Measurements from ENCODE around the gene ATP6AP1. TPM values are rescaled to one million over a fixed set of nuclear protein-coding genes. Genes with fewer than 3 reads are reported as not detected.
A peak's percentile ranks its signal among the peaks of the same experiment; 100 is the strongest.
"Not testable (repeated sequence)": the region's sequence is repeated elsewhere in the genome, so short reads cannot be mapped to it uniquely, and the experiment has no call there.

The ATP6AP1 gene, protein sequence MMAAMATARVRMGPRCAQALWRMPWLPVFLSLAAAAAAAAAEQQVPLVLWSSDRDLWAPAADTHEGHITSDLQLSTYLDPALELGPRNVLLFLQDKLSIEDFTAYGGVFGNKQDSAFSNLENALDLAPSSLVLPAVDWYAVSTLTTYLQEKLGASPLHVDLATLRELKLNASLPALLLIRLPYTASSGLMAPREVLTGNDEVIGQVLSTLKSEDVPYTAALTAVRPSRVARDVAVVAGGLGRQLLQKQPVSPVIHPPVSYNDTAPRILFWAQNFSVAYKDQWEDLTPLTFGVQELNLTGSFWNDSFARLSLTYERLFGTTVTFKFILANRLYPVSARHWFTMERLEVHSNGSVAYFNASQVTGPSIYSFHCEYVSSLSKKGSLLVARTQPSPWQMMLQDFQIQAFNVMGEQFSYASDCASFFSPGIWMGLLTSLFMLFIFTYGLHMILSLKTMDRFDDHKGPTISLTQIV
- 100 to 1,000 TPM in 1 of 2 donors, 10 to 100 TPM in 1; 46.7 to 106 TPM for total RNA-seq

- ATAC-seq (peak; percentile 98 to 99), DNase-seq (ENCODE audit: low spot score) (peak; percentile 91)
- Mint-ChIP-seq H3K4me3 (peak within 1 kb of the TSS; percentile 84), H3K27me3 (no peaks in the 10 kb centered on the region), H3K27ac (peak within 1 kb of the TSS; percentile 62 to 84), H3K36me3 (no peaks in the 10 kb centered on the region), H3K9me3 (no peaks in the 10 kb centered on the region), H3K4me1 (ENCODE audit: low read depth in 2 of 2) (peaks cover 23 to 30% of the 10 kb centered on the region in 2 donors)
Measured at GRCh38 chrX:154428176-154429171, at the start of gene ATP6AP1. TSS of gene ATP6AP1 (plus strand) at chrX:154428677. CDS start at chrX:154428693, 16 bp downstream.

DNA sequence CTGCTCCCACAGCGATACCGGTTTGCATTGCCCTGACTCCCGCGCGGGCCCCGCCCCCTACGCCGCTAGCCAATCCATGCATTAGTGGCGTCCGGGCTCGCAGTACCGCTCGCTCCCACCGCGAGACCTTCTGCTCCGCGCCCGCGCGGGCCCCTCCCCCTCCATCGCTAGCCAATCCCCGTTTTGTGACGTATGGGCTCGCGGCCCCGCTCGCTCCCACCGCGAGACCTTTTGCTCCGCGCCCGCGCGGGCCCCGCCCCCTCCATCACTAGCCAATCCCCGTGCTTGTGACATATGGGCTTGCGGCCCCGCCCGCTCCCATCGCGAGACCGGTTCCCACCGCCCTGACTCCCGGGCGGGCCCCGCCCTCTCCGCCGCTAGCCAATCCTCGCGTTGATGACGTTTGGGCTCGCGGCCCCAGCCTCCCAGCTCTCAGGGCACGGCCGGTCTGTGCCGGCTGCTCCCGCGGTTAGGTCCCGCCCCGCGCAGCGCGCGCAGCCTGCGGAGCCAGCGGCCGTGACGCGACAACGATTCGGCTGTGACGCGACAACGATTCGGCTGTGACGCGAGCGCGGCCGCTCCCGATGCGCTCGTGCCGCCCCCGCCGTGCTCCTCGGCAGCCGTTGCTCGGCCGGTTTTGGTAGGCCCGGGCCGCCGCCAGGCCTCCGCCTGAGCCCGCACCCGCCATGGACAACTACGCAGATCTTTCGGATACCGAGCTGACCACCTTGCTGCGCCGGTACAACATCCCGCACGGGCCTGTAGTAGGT, 49.5 kb upstream of the ATP6AP1 start, which contains the start of gene EMD:
Gene EMD (plus strand): TSS at position 497 of the 770 bp plus-strand sequence. CDS start 190 bp downstream, at position 687.
- ATAC-seq (peak; percentile 91 to 92), DNase-seq (ENCODE audit: low spot score) (peak; percentile 98)
- Mint-ChIP-seq H3K27me3 (no peaks in the 10 kb centered on the region), H3K4me3 (peak within 1 kb of the TSS; percentile 83), H3K4me1 (ENCODE audit: low read depth in 2 of 2) (peaks cover 5 to 23% of the 10 kb centered on the region in 2 donors), H3K27ac (peak within 1 kb of the TSS; percentile 79 to 86), H3K9me3 (no peaks in the 10 kb centered on the region), H3K36me3 (no peaks in the 10 kb centered on the region)

DNA sequence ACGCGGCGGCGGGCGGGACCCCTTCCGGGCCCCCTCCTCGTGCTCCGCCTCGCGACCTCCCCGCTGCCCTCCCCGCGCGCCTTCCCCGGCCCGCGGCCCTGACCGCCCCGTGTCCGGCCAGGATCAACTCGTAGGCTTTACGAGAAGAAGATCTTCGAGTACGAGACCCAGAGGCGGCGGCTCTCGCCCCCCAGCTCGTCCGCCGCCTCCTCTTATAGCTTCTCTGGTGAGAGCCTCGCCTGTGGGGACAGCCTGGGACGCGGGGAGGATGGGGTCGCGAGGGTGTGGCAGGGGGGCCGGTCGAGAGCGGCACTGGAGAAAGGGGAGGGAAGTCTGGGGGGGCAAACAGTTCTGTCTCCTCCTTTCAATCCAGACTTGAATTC, 48.9 kb upstream of the ATP6AP1 start:
- Mint-ChIP-seq H3K27ac (peak overlapping the region; percentile 79 to 86), H3K4me3 (peak overlapping the region; percentile 83), H3K4me1 (ENCODE audit: low read depth in 2 of 2) (peaks cover 5 to 27% of the 10 kb centered on the region in 2 donors)

GRCh38 chrX:154380153-154380552, 48.3 kb upstream of the ATP6AP1 start:
- Mint-ChIP-seq H3K27me3 (no peaks in the 10 kb centered on the region), H3K4me1 (ENCODE audit: low read depth in 2 of 2) (peaks cover 5 to 26% of the 10 kb centered on the region in 2 donors), H3K36me3 (no peaks in the 10 kb centered on the region), H3K27ac (peak overlapping the region; percentile 79 to 86), H3K4me3 (peak overlapping the region; percentile 83), H3K9me3 (no peaks in the 10 kb centered on the region)
- ATAC-seq: no peak
- no peak for DNase-seq (ENCODE audit: low spot score)

More for the DNA sequence above, 48.9 kb upstream of the ATP6AP1 start:
- Mint-ChIP-seq H3K27me3 (no peaks in the 10 kb centered on the region), H3K36me3 (no peaks in the 10 kb centered on the region), H3K9me3 (no peaks in the 10 kb centered on the region)
- no peak for DNase-seq (ENCODE audit: low spot score)
- no peak for ATAC-seq

DNA sequence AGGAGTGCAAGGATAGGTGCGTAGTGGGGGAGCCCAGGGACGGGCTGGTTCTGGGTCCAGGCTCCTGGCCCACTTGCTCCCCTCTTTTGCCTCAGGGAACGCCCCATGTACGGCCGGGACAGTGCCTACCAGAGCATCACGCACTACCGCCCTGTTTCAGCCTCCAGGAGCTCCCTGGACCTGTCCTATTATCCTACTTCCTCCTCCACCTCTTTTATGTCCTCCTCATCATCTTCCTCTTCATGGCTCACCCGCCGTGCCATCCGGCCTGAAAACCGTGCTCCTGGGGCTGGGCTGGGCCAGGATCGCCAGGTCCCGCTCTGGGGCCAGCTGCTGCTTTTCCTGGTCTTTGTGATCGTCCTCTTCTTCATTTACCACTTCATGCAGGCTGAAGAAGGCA, 47.7 kb upstream of the ATP6AP1 start:
- H3K27me3 Mint-ChIP-seq: no peaks in the 10 kb centered on the region
- peaks cover 5 to 26% of the 10 kb centered on the region in 2 donors for H3K4me1 Mint-ChIP-seq (ENCODE audit: low read depth in 2 of 2)
- no peaks in the 10 kb centered on the region for H3K36me3 Mint-ChIP-seq
- H3K9me3 Mint-ChIP-seq: no peaks in the 10 kb centered on the region
- DNase-seq (ENCODE audit: low spot score) (no peak), ATAC-seq (no peak)
- H3K4me3 Mint-ChIP-seq: peak overlapping the region; percentile 83
- peak overlapping the region; percentile 79 to 86 for H3K27ac Mint-ChIP-seq

DNA sequence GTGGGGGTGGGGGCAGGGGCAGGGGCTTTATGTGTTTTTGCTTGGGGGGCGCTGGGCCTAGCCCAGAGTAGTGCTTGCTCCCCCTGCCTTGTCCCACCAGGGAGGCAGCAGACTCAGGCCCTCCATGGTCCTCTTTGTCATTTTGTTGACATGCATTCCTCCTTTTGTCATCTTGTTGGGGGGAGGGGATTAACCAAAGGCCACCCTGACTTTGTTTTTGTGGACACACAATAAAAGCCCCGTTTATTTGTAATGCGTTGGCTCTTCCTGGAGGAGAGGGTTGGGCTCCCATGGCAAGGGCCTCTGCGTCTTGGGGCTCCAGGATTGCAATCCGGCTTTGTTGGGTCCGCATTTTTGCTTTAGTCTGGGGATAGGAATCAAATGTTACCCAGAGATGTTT, 47.2 kb upstream of the ATP6AP1 start:
- H3K4me3 Mint-ChIP-seq: peak overlapping the region; percentile 83
- ATAC-seq (no peak), DNase-seq (ENCODE audit: low spot score) (no peak)
- peak overlapping the region in 1 of 2 donors; percentile 86 for H3K27ac Mint-ChIP-seq
- no peaks in the 10 kb centered on the region for H3K27me3 Mint-ChIP-seq
- H3K36me3 Mint-ChIP-seq: no peaks in the 10 kb centered on the region
- H3K9me3 Mint-ChIP-seq: no peaks in the 10 kb centered on the region
- H3K4me1 Mint-ChIP-seq (ENCODE audit: low read depth in 2 of 2): peaks cover 5 to 26% of the 10 kb centered on the region in 2 donors

- H3K36me3 Mint-ChIP-seq: no peaks in the 10 kb centered on the region
- DNase-seq (ENCODE audit: low spot score): no peak
- H3K9me3 Mint-ChIP-seq: no peaks in the 10 kb centered on the region
- no peak overlapping the region for H3K27ac Mint-ChIP-seq
- H3K4me3 Mint-ChIP-seq: no peak overlapping the region
- no peak for ATAC-seq
- H3K4me1 Mint-ChIP-seq (ENCODE audit: low read depth in 2 of 2): peaks cover 5 to 24% of the 10 kb centered on the region in 2 donors
- H3K27me3 Mint-ChIP-seq: no peaks in the 10 kb centered on the region
Measured at GRCh38 chrX:154382483-154383069, 45.9 kb upstream of the ATP6AP1 start.

- Mint-ChIP-seq H3K9me3 (no peaks in the 10 kb centered on the region), H3K27me3 (no peaks in the 10 kb centered on the region), H3K36me3 (no peaks in the 10 kb centered on the region), H3K4me3 (no peak overlapping the region), H3K4me1 (ENCODE audit: low read depth in 2 of 2) (peaks cover 5 to 24% of the 10 kb centered on the region in 2 donors), H3K27ac (no peak overlapping the region)
- no peak for DNase-seq (ENCODE audit: low spot score)
- ATAC-seq: no peak
Measured at GRCh38 chrX:154383359-154384283, 44.9 kb upstream of the ATP6AP1 start.

- H3K27ac Mint-ChIP-seq: no peak overlapping the region
Measured at GRCh38 chrX:154384284-154384892, 44.1 kb upstream of the ATP6AP1 start.

GRCh38 chrX:154388094-154388493, 40.4 kb upstream of the ATP6AP1 start:
- not testable (repeated sequence) for H3K36me3 Mint-ChIP-seq; H3K27ac Mint-ChIP-seq; DNase-seq (ENCODE audit: low spot score); H3K4me3 Mint-ChIP-seq; H3K9me3 Mint-ChIP-seq; H3K27me3 Mint-ChIP-seq
- peak; percentile 64 to 71 for ATAC-seq
- H3K4me1 Mint-ChIP-seq (ENCODE audit: low read depth in 2 of 2): peaks cover 0 to 10% of the 10 kb centered on the region in 2 donors

More at GRCh38 chrX:154384284-154384892, 44.1 kb upstream of the ATP6AP1 start:
- Mint-ChIP-seq H3K4me3 (no peak overlapping the region), H3K27me3 (no peaks in the 10 kb centered on the region), H3K4me1 (ENCODE audit: low read depth in 2 of 2) (peaks cover 5 to 24% of the 10 kb centered on the region in 2 donors), H3K9me3 (no peaks in the 10 kb centered on the region), H3K36me3 (no peaks in the 10 kb centered on the region)
- DNase-seq (ENCODE audit: low spot score): no peak
- ATAC-seq: no peak

GRCh38 chrX:154388649-154389048, 39.8 kb upstream of the ATP6AP1 start:
- H3K4me1 Mint-ChIP-seq (ENCODE audit: low read depth in 2 of 2); H3K27ac Mint-ChIP-seq; H3K9me3 Mint-ChIP-seq; H3K27me3 Mint-ChIP-seq; H3K36me3 Mint-ChIP-seq; DNase-seq (ENCODE audit: low spot score); H3K4me3 Mint-ChIP-seq: not testable (repeated sequence)
- ATAC-seq: peak; percentile 53 to 66
